HG03460 (cell line): ENCODE measurements around the gene CHN2.

Source experiments
- ATAC-seq: cut with Tn5 transposase; IDR thresholded peaks from one replicate; pipeline ENCODE4 v1.9.1; 2021; ENCODE audit not compliant: unreplicated experiment

The CHN2 gene

GRCh38 chr7:29281782-29282541 is 87.4 kb downstream of the CHN2 start:
- ATAC-seq: no peak

- no peak for ATAC-seq
Observed at GRCh38 chr7:29282819-29283414, 88.3 kb downstream of the CHN2 start.

- ATAC-seq: no peak
Observed at GRCh38 chr7:29284696-29285443, 90.3 kb downstream of the CHN2 start.

GRCh38 chr7:29285444-29285793 is 90.8 kb downstream of the CHN2 start:
- peak; percentile 58 for ATAC-seq

- no peak for ATAC-seq
Observed at GRCh38 chr7:29285861-29286260, 91.3 kb downstream of the CHN2 start.

- no peak for ATAC-seq
Observed at GRCh38 chr7:29287366-29287765, 92.8 kb downstream of the CHN2 start.

- ATAC-seq: no peak
Observed at GRCh38 chr7:29288181-29289091, 93.9 kb downstream of the CHN2 start.

- no peak for ATAC-seq
Observed at GRCh38 chr7:29289156-29290021, 94.8 kb downstream of the CHN2 start.

GRCh38 chr7:29290829-29291228 is 96.3 kb downstream of the CHN2 start:
- no peak for ATAC-seq

- no peak for ATAC-seq
Observed at GRCh38 chr7:29291723-29292618, 97.4 kb downstream of the CHN2 start.

GRCh38 chr7:29292886-29293658 is 98.5 kb downstream of the CHN2 start:
- no peak for ATAC-seq

- no peak for ATAC-seq
Observed at GRCh38 chr7:29296421-29296820, 101.8 kb downstream of the CHN2 start.

GRCh38 chr7:29297194-29297890 is 102.8 kb downstream of the CHN2 start:
- no peak for ATAC-seq

GRCh38 chr7:29299086-29299485 is 104.5 kb downstream of the CHN2 start:
- no peak for ATAC-seq

GRCh38 chr7:29300026-29300480 is 105.5 kb downstream of the CHN2 start:
- ATAC-seq: no peak

- no peak for ATAC-seq
Observed at GRCh38 chr7:29300649-29301048, 106.1 kb downstream of the CHN2 start.

GRCh38 chr7:29302666-29303395 is 108.3 kb downstream of the CHN2 start:
- no peak for ATAC-seq
